Epithelial cell of esophagus (primary cell): ENCODE measurements around the gene NALCN.
A peak's percentile ranks its signal among the peaks of the same experiment; 100 is the strongest.

Experiments
- DNase-seq: peaks from one replicate; pipeline ENCODE4 v3.0.0; 2010; ENCODE audit warnings: low read depth
- H3K4me3 ChIP-seq: 2 replicates; pipeline ENCODE4 v1.5.1; 2011; ENCODE audit warnings: mild to moderate bottlenecking, low read length, control low read depth
- TF ChIP-seq, protein P1 (sequence below): IDR thresholded peaks from 2 replicates; pipeline ENCODE4 v1.5.1; 2011; ENCODE audit warnings: low read depth, mild to moderate bottlenecking, low read length, control low read depth, inconsistent platforms; ENCODE audit not compliant: insufficient read depth; ENCODE audit errors: missing control alignments

NALCN gene

DNA sequence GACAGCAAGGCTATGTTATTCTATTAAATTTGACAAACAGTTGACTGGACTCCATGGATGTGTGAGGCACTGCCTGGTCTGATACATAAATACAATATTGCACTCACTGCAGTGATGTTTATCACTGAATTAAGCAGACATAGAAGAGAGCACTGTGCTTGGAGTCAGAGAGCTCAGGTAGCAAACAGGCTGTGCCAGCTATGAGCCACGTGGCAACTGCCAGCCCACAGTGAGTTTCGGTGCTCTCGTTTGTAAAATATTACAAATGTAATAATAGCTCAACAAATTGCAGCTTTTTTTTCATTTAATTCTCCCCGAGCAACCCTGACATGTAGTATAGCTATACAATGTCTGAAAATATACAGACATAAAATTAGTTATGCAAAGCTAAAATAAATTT, 237.3 kb downstream of the NALCN start:
- no peak overlapping the region for H3K4me3 ChIP-seq
- TF ChIP-seq, protein P1, sequence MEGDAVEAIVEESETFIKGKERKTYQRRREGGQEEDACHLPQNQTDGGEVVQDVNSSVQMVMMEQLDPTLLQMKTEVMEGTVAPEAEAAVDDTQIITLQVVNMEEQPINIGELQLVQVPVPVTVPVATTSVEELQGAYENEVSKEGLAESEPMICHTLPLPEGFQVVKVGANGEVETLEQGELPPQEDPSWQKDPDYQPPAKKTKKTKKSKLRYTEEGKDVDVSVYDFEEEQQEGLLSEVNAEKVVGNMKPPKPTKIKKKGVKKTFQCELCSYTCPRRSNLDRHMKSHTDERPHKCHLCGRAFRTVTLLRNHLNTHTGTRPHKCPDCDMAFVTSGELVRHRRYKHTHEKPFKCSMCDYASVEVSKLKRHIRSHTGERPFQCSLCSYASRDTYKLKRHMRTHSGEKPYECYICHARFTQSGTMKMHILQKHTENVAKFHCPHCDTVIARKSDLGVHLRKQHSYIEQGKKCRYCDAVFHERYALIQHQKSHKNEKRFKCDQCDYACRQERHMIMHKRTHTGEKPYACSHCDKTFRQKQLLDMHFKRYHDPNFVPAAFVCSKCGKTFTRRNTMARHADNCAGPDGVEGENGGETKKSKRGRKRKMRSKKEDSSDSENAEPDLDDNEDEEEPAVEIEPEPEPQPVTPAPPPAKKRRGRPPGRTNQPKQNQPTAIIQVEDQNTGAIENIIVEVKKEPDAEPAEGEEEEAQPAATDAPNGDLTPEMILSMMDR = no peak
- DNase-seq = no peak

DNA sequence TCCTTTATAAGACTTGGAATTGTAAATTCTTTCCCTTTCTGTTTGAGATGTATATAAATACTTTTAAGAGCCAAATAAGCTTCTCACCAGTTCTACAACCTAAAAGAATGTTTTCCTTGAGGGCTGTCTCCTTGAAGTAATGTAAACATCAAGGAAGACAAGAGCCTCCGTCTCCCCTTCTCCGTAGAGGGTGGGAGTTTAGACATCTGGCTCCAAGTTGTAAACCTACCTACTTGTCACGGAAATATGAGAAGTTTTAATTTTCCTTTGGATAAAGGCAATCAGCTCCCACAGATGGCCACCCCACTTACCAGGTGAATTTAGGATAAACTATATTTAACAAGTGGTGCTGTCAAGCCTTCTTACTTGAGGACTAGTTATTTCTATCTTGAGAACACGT, 237.9 kb downstream of the NALCN start:
- TF ChIP-seq, protein P1 = no peak
- DNase-seq = no peak
- H3K4me3 ChIP-seq = no peak overlapping the region

DNA sequence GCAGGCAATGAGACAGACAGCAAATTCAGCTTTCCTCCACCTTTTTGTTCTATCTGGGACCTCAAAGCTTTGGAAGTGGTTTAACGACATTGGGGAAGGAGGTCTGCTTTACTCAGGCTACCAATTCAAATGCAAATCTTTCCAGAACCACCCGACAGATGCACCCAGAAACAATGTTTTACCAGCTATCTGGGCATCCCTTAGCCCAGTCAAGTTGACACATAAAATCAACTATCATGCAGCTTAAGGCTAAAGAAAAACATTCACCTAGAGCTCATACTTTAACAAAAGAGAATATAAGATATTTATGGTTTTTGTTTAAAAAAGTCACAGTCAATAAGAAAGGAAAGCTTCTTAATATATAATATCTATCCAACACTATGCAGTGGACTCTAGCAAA, 246.0 kb downstream of the NALCN start:
- H3K4me3 ChIP-seq = no peak overlapping the region
- TF ChIP-seq, protein P1 = no peak
- no peak for DNase-seq

DNA sequence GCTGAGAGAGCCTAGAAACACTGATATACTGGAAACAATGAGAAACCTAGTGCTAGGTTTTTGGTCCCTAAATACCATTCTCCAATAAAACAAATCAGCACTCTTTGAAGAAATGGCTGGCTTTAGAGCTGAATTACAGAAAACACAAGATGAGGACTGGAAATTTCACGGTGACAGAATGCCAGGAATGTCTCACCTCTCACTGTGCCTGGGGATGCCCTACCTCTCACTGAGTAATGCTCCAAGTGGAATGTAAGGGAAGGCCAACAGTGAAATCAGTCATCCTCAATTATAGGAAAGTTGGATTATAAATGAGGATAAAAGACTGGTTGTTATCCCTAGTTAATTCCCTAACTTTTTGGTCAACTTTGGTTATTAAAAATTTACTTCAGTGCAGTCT, 259.0 kb downstream of the NALCN start:
- DNase-seq = peak; percentile 27
- no peak overlapping the region for H3K4me3 ChIP-seq
- TF ChIP-seq, protein P1 = no peak

DNA sequence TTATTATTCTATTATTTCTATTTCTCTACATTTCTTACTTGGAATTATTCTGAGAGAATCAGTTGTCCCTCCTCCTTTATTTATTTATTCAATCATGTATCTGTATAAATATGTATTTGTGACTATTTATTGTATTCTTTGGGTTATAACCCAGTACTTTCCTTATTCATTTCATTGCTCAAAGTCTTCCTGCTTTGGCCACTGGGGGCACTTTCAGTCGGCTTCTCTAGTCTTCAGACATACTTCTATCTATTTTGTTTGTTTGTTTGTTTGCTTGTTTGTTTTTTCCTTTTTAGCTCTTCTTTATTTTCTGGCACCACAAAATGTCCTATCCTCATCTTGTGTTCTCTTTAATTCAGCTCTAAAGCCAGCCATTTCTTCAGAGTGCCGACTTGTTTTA, 260.4 kb downstream of the NALCN start:
- TF ChIP-seq, protein P1 = peak; percentile 66
- DNase-seq = peak; percentile 8
- H3K4me3 ChIP-seq = no peak overlapping the region

DNA sequence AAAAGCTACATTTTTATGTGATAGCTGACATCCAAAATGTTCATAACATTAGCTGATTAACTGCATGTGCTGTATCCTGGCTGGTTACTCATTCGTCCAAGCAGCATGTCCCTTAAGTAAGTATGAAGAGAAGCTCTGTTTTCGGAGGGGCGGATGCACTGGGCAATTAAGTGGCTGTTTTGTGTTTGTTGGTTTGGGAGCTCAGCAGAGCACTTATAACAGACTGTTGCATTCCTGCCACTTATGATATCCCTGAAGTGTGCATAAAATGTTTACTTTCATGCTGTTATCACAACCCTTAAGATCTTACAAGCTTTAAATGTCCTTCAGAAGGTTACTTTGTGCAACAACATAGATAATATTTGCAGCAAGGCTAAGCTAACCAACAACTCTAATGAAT, 264.1 kb downstream of the NALCN start:
- no peak for DNase-seq
- no peak overlapping the region for H3K4me3 ChIP-seq
- TF ChIP-seq, protein P1 = no peak

DNA sequence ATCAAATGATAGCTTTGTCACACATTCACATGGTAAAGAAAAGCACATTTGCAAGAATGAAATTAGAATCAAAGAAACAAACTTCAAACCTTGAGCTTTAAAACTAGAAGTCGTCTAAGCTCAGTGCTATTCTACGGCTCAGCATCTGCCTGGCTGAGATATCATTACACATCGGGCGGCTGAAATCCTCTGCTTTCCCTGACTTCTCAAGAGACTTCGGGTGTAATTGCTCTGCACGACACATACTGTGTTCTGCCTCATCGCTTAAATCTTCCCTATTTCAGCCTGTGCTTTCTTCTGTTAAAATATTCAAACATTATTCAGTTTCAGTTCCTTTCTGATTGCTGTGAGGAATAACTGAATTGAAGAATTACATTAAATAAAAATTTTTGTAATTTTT, 265.3 kb downstream of the NALCN start:
- DNase-seq = no peak
- TF ChIP-seq, protein P1 = no peak
- no peak overlapping the region for H3K4me3 ChIP-seq
